Natural killer cell (primary cell): ENCODE results near the gene GPC5. TPM values are rescaled to one million over a fixed set of nuclear protein-coding genes. Genes with fewer than 3 reads are reported as not detected.

Experiments
- ATAC-seq, 3 donors: fragments of 150-1000 bp in 2 of 3; fragments of 200-7000 bp in 1 of 3; cut with Tn5 transposase; 1 replicate in 1 of 3; 2 replicates in 2 of 3; pipeline ENCODE4 v1.10.0; 2021; ENCODE audit warnings: mild to moderate bottlenecking in 2 of 3, moderate library complexity in 2 of 3
- DNase-seq, 2 donors: peaks; one replicate each; pipeline versions ENCODE4 v3.0.0 to v3.0.0-alpha.2; 2013 to 2021; ENCODE audit warnings: mixed read lengths in 1 of 2
- H3K27ac ChIP-seq: one replicate; pipeline ENCODE4 v1.5.1; 2013; ENCODE audit warnings: mild to moderate bottlenecking, low read length
- H3K27me3 ChIP-seq: one replicate; pipeline ENCODE4 v1.6.1; 2013; ENCODE audit warnings: low read length; ENCODE audit not compliant: control insufficient read depth, insufficient read depth
- H3K36me3 ChIP-seq: one replicate; pipeline ENCODE4 v1.6.1; 2013; ENCODE audit warnings: low read length; ENCODE audit not compliant: control insufficient read depth, insufficient read depth
- H3K4me1 ChIP-seq: one replicate; pipeline ENCODE4 v1.6.1; 2013; ENCODE audit warnings: low read length; ENCODE audit not compliant: control insufficient read depth, insufficient read depth
- H3K4me3 ChIP-seq: one replicate; pipeline ENCODE4 v1.5.1; 2013; ENCODE audit warnings: low read length
- H3K9me3 ChIP-seq: one replicate; pipeline ENCODE4 v1.6.1; 2013; ENCODE audit warnings: low read length; ENCODE audit not compliant: control insufficient read depth, insufficient read depth
- H3K27ac Mint-ChIP-seq, 2 donors: one replicate each; pipeline ENCODE4 v1.8.0; 2022; ENCODE audit warnings: mild to moderate bottlenecking in 2 of 2, mixed read lengths in 2 of 2, moderate library complexity in 1 of 2
- H3K27me3 Mint-ChIP-seq, 2 donors: one replicate each; pipeline ENCODE4 v1.8.0; 2022; ENCODE audit warnings: low read depth in 2 of 2, mixed read lengths in 2 of 2
- H3K36me3 Mint-ChIP-seq: one replicate; pipeline ENCODE4 v1.8.0; 2022; ENCODE audit warnings: mixed read lengths
- H3K4me1 Mint-ChIP-seq, 2 donors: one replicate each; pipeline ENCODE4 v1.8.0; 2022; ENCODE audit warnings: mixed read lengths in 2 of 2
- H3K4me3 Mint-ChIP-seq: one replicate; pipeline ENCODE4 v1.8.0; 2022; ENCODE audit warnings: mild to moderate bottlenecking, moderate library complexity, mixed read lengths
- H3K9me3 Mint-ChIP-seq, 2 donors: one replicate each; pipeline ENCODE4 v1.8.0; 2022; ENCODE audit warnings: mixed read lengths in 2 of 2
- WGBS: methylation state at CpG from one replicate; pipeline ENCODE4 v1.1.7; 2013; ENCODE audit warnings: missing lambda C conversion rate; ENCODE audit not compliant: insufficient coverage; 5-methylcytosine and 5-hydroxymethylcytosine counted together
- intact Hi-C: fragments of 100-400 bp; cut with micrococcal nuclease; formaldehyde crosslinking; loops from one replicate; pipeline ENCODE4 v1.14.2; 2022
- total RNA-seq, 4 donors: library from RNA; stranded (reverse); fragments of 120-200 nt in 1 of 4; gene quantifications; one replicate each; pipeline versions ENCODE4 v1.2.3 to v1.2.4, GENCODE V29; 2013 to 2022
- TF ChIP-seq, protein P1 (sequence below): fragments of 200-600 bp; IDR thresholded peaks from one replicate; pipeline ENCODE4 v1.8.0; 2022; ENCODE audit warnings: antibody characterized with exemption

GPC5 gene
- total RNA-seq, 3 donors from 2014 or later (not counting 1 experiment from before 2014, with no cell fraction given): not detected

GRCh38 chr13:91592056-91593014 lies 193.9 kb downstream of the GPC5 start:
- peaks cover 15 to 22% of the 10 kb centered on the region in 2 donors for H3K9me3 Mint-ChIP-seq
- TF ChIP-seq, protein P1, sequence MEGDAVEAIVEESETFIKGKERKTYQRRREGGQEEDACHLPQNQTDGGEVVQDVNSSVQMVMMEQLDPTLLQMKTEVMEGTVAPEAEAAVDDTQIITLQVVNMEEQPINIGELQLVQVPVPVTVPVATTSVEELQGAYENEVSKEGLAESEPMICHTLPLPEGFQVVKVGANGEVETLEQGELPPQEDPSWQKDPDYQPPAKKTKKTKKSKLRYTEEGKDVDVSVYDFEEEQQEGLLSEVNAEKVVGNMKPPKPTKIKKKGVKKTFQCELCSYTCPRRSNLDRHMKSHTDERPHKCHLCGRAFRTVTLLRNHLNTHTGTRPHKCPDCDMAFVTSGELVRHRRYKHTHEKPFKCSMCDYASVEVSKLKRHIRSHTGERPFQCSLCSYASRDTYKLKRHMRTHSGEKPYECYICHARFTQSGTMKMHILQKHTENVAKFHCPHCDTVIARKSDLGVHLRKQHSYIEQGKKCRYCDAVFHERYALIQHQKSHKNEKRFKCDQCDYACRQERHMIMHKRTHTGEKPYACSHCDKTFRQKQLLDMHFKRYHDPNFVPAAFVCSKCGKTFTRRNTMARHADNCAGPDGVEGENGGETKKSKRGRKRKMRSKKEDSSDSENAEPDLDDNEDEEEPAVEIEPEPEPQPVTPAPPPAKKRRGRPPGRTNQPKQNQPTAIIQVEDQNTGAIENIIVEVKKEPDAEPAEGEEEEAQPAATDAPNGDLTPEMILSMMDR: no peak
- no peaks in the 10 kb centered on the region for H3K4me1 ChIP-seq
- H3K36me3 ChIP-seq: no peaks in the 10 kb centered on the region
- H3K27me3 Mint-ChIP-seq: no peaks in the 10 kb centered on the region
- no peaks in the 10 kb centered on the region for H3K4me1 Mint-ChIP-seq
- no peak overlapping the region for H3K4me3 ChIP-seq
- no peak for DNase-seq
- no peak overlapping the region for H3K27ac Mint-ChIP-seq
- H3K9me3 ChIP-seq: peaks cover 7% of the 10 kb centered on the region
- no peaks in the 10 kb centered on the region for H3K27me3 ChIP-seq
- no peaks in the 10 kb centered on the region for H3K36me3 Mint-ChIP-seq
- no peak overlapping the region for H3K4me3 Mint-ChIP-seq
- H3K27ac ChIP-seq: no peak overlapping the region
- no peak for ATAC-seq
- intact Hi-C loops: no loop called here
- 67% methylated on average over 6 of the region's 6 CpGs for WGBS

DNA sequence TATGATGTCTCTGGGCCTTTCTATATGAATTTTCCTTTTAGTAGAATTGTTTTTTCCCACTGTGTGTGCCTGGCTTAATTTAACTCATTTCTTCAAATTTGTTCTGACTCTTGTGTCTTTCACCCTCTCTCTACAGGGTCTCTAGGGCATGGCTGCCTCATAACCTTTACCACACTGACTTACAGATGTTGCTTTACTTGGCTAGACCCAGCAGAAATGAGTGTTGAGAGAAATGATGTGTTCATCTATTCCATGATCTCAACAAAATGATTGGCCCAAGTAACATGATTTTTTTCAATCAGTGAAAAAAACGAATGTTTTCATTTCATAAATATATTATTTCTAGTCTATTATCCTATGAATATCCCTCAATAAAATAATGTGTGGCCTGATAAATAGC lies 195.0 kb downstream of the GPC5 start:
- no peaks in the 10 kb centered on the region for H3K4me1 ChIP-seq
- Mint-ChIP-seq H3K36me3 (no peaks in the 10 kb centered on the region), H3K27me3 (no peaks in the 10 kb centered on the region), H3K4me3 (no peak overlapping the region), H3K4me1 (no peaks in the 10 kb centered on the region), H3K27ac (no peak overlapping the region), H3K9me3 (peaks cover 15 to 19% of the 10 kb centered on the region in 2 donors)
- no peaks in the 10 kb centered on the region for H3K27me3 ChIP-seq
- H3K9me3 ChIP-seq: peaks cover 7% of the 10 kb centered on the region
- no peaks in the 10 kb centered on the region for H3K36me3 ChIP-seq
- TF ChIP-seq, protein P1: no peak
- DNase-seq (no peak), ATAC-seq (no peak)
- intact Hi-C loops: no loop called here
- WGBS: no CpG with 5 or more reads among the region's 1 CpG
- H3K27ac ChIP-seq: no peak overlapping the region
- H3K4me3 ChIP-seq: no peak overlapping the region

GRCh38 chr13:91594061-91594460 lies 195.6 kb downstream of the GPC5 start:
- H3K27ac ChIP-seq: no peak overlapping the region
- H3K4me1 ChIP-seq: no peaks in the 10 kb centered on the region
- TF ChIP-seq, protein P1: no peak
- ATAC-seq (no peak), DNase-seq (no peak)
- H3K27me3 ChIP-seq: no peaks in the 10 kb centered on the region
- Mint-ChIP-seq H3K27ac (no peak overlapping the region), H3K27me3 (no peaks in the 10 kb centered on the region), H3K4me3 (no peak overlapping the region), H3K36me3 (no peaks in the 10 kb centered on the region), H3K4me1 (no peaks in the 10 kb centered on the region), H3K9me3 (peaks cover 14 to 17% of the 10 kb centered on the region in 2 donors)
- intact Hi-C loops: no loop called here
- no peak overlapping the region for H3K4me3 ChIP-seq
- H3K9me3 ChIP-seq: peaks cover 7% of the 10 kb centered on the region
- no peaks in the 10 kb centered on the region for H3K36me3 ChIP-seq
- WGBS: 100% methylated on average over 1 of the region's 1 CpG
